Endothelial cell of umbilical vein (primary cell): ENCODE data around the gene ELMOD3.

Experiments
- EZH2 ChIP-seq: IDR thresholded peaks from 2 replicates; pipeline ENCODE4 v1.6.1; 2012; ENCODE audit warnings: borderline replicate concordance, low read depth, mild to moderate bottlenecking, moderate library complexity, low read length, inconsistent platforms; ENCODE audit not compliant: severe bottlenecking
- POLR2AphosphoS5 ChIP-seq: IDR thresholded peaks from 2 replicates; pipeline ENCODE4 v1.6.1; 2012; ENCODE audit warnings: low read depth, mild to moderate bottlenecking, control low read depth, low read length, moderate library complexity; ENCODE audit not compliant: insufficient read depth
- TF ChIP-seq, protein P1 (sequence below), 2 donors: IDR thresholded peaks; 1 replicate in 1 of 2; 2 replicates in 1 of 2; pipeline ENCODE4 v1.5.1; 2011; ENCODE audit warnings: low read length in 2 of 2, mild to moderate bottlenecking in 2 of 2, moderate library complexity in 2 of 2, control low read depth in 1 of 2, inconsistent platforms in 1 of 2, low read depth in 1 of 2; ENCODE audit not compliant: insufficient read depth in 1 of 2; ENCODE audit errors: extremely low read depth in 1 of 2
- TF ChIP-seq, protein P2 (sequence below): IDR thresholded peaks from 2 replicates; pipeline ENCODE4 v1.6.1; 2011; ENCODE audit not compliant: insufficient read depth, insufficient read length

- TF ChIP-seq, protein P1, sequence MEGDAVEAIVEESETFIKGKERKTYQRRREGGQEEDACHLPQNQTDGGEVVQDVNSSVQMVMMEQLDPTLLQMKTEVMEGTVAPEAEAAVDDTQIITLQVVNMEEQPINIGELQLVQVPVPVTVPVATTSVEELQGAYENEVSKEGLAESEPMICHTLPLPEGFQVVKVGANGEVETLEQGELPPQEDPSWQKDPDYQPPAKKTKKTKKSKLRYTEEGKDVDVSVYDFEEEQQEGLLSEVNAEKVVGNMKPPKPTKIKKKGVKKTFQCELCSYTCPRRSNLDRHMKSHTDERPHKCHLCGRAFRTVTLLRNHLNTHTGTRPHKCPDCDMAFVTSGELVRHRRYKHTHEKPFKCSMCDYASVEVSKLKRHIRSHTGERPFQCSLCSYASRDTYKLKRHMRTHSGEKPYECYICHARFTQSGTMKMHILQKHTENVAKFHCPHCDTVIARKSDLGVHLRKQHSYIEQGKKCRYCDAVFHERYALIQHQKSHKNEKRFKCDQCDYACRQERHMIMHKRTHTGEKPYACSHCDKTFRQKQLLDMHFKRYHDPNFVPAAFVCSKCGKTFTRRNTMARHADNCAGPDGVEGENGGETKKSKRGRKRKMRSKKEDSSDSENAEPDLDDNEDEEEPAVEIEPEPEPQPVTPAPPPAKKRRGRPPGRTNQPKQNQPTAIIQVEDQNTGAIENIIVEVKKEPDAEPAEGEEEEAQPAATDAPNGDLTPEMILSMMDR (IDR thresholded peaks at IDR 0.05; ENCODE audit: extremely low read depth in 1 of 2, insufficient read depth in 1 of 2, low read depth in 1 of 2, low read length in 2 of 2): no peak
- no peak for TF ChIP-seq EZH2
- TF ChIP-seq POLR2AphosphoS5: no peak
- TF ChIP-seq, protein P2, sequence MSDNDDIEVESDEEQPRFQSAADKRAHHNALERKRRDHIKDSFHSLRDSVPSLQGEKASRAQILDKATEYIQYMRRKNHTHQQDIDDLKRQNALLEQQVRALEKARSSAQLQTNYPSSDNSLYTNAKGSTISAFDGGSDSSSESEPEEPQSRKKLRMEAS: no peak
These were observed 86.2 kb downstream of the ELMOD3 start for GRCh38 chr2:85440729-85441128.
